GM19025 (cell line): Measurements from ENCODE around the gene CTAGE4.
"Not testable (repeated sequence)": the region's sequence is repeated elsewhere in the genome, so short reads cannot be mapped to it uniquely, and the experiment has no call there.

Experiments
- ATAC-seq: cut with Tn5 transposase; IDR thresholded peaks from one replicate; pipeline ENCODE4 v1.9.1; 2021; ENCODE audit warnings: mild to moderate bottlenecking, low read depth, moderate library complexity; ENCODE audit not compliant: unreplicated experiment

Gene CTAGE4, protein sequence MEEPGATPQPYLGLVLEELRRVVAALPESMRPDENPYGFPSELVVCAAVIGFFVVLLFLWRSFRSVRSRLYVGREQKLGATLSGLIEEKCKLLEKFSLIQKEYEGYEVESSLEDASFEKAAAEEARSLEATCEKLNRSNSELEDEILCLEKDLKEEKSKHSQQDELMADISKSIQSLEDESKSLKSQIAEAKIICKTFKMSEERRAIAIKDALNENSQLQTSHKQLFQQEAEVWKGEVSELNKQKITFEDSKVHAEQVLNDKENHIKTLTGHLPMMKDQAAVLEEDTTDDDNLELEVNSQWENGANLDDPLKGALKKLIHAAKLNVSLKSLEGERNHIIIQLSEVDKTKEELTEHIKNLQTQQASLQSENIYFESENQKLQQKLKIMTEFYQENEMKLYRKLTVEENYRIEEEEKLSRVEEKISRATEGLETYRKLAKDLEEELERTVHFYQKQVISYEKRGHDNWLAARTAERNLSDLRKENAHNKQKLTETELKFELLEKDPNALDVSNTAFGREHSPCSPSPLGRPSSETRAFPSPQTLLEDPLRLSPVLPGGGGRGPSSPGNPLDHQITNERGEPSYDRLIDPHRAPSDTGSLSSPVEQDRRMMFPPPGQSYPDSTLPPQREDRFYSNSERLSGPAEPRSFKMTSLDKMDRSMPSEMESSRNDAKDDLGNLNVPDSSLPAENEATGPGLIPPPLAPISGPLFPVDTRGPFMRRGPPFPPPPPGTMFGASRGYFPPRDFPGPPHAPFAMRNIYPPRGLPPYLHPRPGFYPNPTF

DNA sequence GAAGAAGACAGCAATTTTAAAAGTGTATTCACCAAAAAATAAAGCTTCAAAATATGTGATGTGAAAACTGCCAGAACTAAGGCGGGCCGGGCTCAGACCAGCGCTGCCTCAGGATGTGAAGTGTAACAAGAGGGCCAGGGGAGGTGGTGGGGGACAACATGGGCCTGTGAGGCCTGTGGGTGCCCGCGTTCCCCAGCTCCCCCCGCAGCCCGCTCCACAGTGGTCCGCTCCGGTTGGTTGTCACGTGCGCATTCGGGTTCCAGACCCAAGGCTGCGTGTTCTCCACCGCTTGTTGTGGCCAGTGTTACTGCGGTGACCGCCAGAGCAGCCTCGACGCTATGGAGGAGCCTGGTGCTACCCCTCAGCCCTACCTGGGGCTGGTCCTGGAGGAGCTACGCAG, at the start of gene CTAGE4:
CTAGE4 (plus strand) TSS at position 301 of the 400 bp plus-strand sequence; CDS start at position 339, 38 bp downstream.
- ATAC-seq: not testable (repeated sequence)

DNA sequence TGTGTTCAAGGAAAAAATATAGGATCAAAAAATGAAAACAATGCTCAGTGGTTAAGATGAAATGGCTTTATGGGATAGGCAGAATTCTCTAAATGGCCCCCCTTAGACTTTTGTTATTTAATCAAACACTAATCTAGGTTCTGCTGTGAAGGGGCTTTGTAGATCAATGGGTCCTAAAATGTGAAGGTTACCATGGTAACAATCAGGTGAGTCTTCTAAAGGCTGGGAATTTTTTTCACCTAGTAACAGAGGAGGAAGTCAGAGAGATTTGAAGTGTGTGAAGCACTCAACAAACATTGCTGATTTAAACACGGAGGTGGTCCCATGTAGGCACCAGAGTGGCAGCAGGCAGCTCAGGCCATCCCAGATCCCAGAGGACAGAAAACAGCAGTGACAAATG, 49.1 kb upstream of the CTAGE4 start:
- ATAC-seq: no peak

DNA sequence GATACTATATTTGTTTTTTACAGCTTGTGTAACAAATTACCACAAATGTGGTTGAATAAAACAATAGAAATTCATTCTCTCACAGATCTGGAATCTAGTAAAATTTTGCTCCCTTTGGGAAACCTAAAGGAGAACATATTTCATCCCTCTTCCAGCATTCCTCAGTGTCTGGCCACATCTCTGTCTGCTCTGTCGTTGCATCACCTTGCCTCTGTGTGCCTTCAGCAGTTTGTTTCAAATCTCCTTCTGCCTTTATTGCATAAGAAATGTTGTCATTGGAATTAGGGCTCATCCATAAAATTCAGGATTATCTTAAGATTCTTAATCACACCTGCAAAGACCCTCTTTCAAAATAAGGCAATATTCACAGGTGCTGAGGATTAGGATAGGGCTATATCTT, 45.8 kb upstream of the CTAGE4 start:
- ATAC-seq: no peak

DNA sequence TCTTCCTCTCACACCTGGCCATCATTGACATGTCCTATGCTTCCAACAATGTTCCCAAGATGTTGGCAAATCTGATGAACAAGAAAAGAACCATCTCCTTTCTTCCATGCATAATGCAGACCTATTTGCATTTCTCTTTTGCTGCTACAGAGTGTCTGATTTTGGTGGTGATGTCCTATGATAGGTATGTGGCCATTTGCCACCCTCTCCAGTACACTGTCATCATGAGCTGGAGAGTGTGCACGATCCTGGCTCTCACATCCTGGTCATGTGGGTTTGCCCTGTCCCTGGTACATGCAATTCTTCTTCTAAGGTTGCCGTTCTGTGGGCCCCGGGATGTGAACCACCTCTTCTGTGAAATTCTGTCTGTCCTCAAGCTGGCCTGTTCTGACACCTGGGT, 41.1 kb upstream of the CTAGE4 start:
- no peak for ATAC-seq

DNA sequence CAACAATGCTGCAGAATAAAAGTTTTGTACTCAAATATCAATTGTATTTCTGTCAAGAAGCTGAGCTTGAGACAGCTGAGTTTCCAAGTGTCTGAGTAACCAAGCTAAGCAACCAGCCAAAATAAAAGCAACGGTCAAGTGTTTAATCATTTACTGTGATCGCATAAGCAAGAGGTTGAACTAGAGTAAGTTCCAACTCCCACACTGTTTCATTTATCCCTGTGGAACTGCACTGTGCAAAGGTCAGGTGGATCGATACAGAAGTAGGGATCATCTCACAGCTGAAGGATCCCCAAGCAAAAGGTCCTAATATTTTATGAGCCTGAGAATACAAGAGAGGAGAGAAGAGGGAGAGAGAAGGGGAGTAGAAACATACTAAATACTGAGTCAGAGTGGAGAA, 38.8 kb upstream of the CTAGE4 start:
- no peak for ATAC-seq

DNA sequence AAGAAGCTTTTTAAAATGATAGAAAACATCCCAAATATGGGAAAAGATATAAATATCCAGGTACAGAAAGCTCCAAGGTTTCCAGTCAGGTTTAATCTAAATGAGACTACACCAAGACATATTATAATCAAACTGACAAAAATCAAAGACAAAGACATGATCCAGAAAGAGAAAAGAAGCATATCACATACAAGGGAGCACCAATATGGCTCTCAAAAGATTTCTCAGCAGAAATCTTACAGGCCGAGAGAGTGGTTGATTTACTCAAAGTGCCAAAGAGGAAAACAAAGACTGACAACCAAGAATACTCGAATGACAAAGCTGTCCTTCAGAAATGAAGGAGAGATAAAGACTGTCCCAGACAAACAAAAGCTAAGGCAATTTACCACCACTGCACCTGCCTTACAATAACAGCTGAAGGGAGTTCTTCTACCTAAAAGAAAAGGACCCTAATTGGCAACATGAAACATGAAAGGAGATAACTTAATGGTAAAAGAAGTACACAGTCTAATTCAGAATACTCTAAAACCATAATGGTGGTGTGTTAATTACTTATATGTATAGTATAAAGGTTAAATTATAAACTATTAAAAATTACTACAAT, 34.9 kb upstream of the CTAGE4 start:
- no peak for ATAC-seq

DNA sequence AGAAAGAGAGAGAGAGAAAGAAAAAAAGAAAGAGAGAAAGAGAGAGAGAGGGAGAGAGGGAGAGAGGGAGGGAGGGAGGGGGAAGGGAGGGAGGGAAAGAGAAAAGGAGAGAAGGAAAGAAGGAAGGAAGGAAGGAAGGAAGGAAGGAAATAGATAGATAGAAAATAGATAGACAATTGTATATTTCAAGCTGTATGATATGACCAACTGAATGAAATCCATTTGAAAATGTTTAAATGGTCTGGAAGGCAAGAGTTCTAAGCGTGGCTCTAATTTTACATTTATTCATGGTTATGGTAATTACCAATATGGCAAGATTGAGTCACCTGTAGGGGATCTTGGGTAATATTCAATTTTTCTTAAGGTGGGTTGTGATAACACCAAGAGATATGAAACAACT, 24.4 kb upstream of the CTAGE4 start:
- no peak for ATAC-seq

DNA sequence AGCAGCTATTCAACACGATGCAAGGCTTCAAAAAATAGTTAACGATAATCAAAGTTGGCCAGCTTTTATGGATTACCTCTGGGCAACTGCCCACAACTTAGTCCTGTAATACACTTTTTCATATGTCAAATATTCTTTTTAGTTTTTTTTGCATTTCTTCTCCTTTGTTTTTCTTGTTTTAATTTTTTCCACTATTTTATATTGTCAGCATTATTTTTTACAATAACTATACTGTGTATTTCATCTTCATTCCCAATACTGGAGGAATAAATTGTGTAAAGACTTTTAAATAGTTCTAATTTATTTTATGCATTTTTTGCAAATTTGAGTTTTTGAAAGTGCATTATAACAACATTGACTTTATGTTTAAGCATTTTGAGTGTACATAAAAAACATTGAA, 18.5 kb upstream of the CTAGE4 start:
- no peak for ATAC-seq

DNA sequence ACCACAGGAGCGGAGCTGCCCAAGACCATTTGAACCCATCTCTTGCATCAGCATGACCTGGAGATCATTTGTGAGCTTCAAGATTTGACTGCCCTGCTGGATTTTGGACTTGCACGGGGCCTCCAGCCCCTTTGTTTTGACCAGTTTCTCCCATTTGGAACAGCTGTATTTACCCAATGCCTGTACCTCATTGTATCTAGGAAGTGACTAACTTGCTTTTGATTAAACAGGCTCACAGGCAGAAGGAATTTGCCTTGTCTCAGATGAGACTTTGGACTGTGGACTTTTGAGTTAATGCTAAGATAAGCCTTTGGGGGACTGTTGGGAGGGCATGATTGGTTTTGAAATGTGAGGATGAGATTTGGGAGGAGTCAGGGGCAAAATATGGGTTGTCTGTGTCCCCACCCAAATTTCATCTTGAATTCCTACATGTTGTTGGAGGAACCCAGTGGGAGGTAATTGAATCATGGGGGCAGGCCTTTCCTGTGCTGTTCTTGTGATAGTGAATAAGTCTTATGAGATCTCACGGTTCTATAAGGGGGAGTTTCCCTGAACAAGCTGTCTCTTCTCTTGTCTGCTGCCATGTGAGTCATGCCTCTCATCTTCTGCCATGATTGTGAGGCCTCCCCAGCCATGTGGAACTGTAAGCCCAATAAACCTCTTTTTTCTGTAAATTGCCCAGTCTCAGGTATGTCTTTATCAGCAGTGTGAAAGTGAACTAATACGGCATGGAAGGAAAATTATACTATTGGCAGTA, 11.5 kb upstream of the CTAGE4 start:
- not testable (repeated sequence) for ATAC-seq

DNA sequence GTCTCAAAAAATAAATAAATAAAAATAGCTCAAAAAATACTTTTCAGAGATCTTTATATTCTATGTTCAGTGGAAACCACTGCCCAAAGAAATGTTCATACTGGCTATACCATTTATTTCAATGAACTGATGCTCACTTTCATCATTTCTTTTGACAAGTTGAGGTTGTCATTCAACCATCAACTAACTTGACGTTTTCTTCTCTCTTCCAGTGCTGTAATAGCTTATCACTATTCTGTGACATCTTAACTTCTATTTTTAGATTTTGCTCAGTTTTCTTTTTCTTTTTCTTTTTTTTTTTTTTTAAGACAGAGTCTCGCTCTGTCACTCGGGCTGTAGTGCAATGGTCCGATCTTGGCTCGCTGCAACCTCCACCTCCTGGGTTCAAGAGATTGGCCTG, 8.7 kb upstream of the CTAGE4 start:
- ATAC-seq: no peak

DNA sequence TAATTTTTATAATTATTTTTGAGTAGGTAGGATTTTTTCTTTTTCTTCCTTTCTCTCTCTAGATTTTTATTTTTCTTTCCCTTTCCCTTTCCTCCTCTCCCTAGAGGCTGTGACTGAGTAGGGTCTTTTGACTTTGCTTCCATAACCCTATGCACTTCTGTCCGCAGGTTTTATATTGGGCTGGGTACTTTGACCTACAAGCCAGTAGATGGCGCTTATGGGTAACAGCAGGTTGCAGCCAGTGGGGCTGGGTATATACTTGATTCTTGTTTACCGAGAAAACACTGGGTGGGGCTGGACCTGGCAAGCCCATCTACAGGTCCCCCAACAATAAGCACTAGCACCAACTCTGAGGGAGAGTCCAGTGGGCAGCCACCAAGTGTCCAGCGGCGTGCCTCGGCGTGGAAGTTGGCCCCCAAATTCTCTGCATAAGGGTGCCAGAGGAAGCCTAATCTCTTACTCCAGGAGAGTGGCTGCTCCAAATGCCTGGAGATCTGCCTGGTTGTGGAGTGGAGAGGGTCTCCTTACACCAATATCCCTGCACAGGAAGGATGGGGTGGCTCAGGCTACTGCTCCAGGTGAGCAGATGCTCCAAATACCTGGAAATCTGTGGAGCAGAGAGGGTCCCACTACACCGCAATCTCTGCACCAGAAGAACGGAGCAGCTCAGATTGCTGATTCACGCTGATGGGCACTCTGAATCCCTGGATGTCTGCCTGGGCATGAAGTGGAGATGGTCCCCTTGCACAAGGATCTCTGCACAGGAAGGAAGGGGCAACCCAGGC, 4.7 kb upstream of the CTAGE4 start:
- peak; percentile 95 for ATAC-seq

DNA sequence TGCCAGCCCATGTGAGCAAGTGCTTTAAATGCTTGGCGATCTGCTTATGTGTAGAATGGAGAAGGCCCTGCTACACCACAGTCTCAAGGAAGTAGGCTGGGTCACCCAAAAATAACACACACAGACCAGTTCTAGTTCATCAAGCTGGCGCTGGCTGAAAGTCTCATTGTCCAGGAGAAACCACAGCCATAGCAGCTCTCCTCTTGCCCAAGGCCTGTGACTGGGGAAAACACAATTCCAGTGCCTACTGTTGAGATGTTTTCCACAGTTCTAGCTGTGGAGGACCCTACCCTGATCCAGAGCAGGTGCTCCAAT, 4.1 kb upstream of the CTAGE4 start:
- ATAC-seq: not testable (repeated sequence)

DNA sequence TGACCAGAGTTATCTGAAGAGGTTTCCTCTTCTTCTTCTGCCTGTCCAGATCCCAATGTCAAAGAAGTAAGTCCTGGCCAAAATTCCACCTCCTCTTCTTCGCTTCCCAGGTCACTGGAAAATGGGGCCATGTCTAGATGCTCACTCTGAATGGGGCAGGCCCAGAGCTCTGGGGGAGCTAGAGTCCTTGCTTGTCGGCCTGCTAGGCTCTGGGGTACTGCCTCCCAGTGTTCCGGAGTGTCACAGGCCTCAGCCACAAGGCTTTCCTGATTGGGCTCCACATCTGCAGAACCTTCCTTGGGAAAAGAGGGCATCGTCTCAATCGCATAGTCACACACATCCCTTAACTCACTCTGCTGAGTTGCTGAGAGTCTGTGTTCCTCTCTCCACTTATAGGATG, 4.6 kb downstream of the CTAGE4 start:
- not testable (repeated sequence) for ATAC-seq

DNA sequence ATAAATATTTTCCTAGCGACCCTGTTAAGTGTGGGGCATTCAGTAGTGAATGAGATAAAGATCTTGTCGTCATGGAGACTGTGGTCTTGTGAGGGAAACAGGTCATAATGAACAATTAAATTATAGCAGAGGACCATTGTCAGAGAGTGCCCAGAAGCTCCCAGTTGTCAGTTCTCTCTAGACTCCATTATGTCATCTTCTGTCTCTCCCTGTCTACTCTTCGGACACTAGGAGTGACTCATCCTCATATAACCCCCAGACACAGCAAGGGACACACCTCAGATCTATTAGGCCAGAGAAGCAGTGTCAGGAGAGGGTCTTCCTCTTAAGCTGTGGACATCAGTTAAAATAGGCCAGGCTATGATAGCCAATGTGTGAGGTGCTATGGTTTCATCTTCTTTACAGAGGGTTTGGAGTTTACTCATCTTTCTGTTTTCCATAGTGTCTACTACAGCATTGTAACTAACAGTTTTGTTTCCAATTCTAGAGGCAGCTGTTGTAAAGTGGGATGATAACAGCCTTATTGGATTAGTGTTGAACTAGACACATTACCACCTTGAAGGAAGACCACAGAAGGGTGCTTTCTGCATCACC, 5.4 kb downstream of the CTAGE4 start:
- not testable (repeated sequence) for ATAC-seq

DNA sequence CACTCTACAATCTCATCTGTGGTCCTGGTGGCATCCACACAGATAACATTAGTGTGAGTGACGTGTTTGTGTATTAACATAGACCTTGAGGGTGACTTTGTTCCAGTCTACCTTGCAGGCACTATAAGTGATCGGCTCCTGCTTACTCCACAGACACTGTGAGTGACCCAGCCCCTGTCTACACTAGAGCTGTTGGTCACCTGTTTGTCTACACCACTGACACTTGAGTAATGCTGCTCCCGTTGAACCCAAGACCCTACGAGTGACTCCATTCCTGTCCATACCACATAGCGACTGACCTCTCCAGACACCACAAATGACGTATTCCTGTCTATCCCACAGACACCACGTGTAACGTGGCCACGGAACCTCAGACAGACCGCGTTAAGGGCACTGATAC, 10.5 kb downstream of the CTAGE4 start:
- not testable (repeated sequence) for ATAC-seq

DNA sequence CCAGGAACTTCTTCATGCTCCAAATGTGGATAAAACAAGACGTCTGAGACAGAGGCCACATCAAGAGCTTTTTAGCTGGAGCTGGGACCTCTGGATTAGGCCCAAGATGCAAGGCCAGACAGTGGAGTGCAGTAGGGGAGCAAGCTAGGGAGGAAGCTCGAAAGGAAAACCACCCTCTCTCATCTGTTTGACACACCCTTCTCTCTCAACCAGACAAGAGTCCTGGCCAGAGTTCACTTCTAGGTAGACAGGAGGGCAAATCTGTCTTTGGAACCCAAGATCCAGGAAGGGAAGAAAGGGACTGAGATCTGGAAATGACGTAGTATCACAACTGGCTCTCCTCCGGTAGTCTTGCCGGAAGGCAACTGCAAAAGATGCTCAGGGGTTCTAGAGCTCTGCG, 11.2 kb downstream of the CTAGE4 start:
- ATAC-seq: not testable (repeated sequence)

DNA sequence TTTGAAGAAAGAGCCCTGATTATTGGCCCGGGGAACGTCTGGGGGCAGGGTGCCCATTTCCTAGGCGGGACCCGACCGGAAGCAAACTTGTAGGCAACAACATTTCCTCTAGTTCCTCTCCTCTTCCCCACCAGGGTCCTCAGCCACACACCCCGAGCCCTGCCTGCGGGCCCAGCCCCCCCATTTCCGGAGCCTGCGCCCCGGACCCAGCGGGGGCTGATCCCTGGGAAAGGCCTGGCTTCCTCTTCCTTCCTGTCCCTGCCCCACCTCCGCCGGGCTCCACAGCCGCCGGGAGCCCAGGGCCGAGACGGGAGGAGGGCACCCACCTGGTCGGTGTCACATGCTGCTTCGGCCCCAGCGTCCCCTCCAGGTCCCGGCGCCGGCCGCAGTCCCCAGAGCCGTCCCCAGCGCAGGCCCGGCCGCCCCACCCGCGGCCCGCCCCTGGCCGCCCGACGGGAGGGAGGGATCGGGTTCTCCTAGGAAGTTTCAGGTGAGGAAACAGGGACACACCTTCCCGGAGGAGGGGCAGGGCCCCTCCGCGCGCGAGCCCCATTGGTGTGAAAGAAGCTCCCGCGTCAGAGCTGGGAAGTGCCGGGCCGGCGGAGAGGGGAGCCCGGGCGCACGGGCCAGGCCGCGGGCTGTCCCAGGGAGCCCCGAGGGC, 12.1 kb downstream of the CTAGE4 start, which contains the start of gene ARHGEF35:
ARHGEF35 (minus strand) TSS at position 622 of the 661 bp plus-strand sequence. CDS start 7,450 bp downstream, outside the sequence.
- peak; percentile 64 for ATAC-seq

DNA sequence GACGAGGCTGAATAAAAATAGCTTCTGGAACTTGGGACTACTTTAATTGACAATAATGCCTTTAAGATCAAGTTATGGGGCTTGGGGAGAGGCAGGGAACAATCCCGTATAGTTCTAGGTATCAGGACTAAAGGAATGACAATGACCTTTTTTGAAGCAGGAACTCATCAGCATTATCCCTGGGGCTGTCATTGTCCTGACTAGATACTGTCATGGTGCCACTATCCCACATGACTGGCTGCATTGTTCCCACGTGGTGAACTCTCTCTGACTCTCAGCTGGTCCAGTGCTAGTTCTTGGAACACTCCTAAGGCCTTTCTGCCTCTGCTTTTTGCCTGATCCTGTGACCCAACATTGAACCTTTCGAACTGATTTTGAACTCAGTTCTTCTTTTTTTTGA, 15.7 kb downstream of the CTAGE4 start:
- not testable (repeated sequence) for ATAC-seq

DNA sequence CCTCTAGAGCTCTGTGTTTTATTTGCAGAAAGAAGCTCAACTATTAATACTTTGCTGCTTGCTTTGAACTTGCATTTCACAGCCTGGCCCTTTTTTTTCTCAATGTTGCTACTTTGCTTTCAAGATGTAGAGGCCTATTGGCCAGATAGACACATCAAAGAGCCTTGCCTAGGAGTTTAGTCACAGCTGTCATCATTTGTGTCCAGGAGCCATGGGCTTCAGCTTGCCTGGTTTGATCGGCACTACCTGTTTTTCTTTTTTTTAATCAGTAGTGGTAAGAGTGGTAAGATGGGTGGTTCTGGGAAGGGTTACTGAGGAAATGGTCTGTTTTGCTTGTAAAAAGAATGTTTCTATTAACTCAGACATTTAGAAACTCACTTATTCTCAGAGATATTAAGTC, 18.7 kb downstream of the CTAGE4 start:
- ATAC-seq: not testable (repeated sequence)
